Liver (tissue), 9 donors: ENCODE data around the gene DIDO1. TPM values are rescaled to one million over a fixed set of nuclear protein-coding genes. Genes with fewer than 3 reads are reported as not detected.

Experiments used
- DNase-seq: peaks from one replicate; pipeline ENCODE4 v3.0.0-alpha.2; 2017; ENCODE audit warnings: low spot score
- H3K27ac ChIP-seq, 2 donors: one replicate each; pipeline ENCODE4 v1.7.0; 2013; ENCODE audit warnings: inconsistent platforms in 2 of 2, low read length in 2 of 2, control low read depth in 1 of 2, low read depth in 1 of 2, mild to moderate bottlenecking in 1 of 2
- H3K27me3 ChIP-seq, 4 donors: one replicate each; pipeline versions ENCODE4 v1.6.1 to v1.7.0; 2013; ENCODE audit warnings: low read length in 3 of 4, inconsistent platforms in 1 of 4, mild to moderate bottlenecking in 1 of 4, moderate library complexity in 1 of 4; ENCODE audit not compliant: control insufficient read depth in 4 of 4, insufficient read depth in 4 of 4
- H3K36me3 ChIP-seq, 4 donors: one replicate each; pipeline versions ENCODE4 v1.6.1 to v1.7.0; 2013; ENCODE audit warnings: low read length in 3 of 4, mild to moderate bottlenecking in 3 of 4, low read depth in 1 of 4, moderate library complexity in 1 of 4; ENCODE audit not compliant: control insufficient read depth in 4 of 4, insufficient read depth in 3 of 4
- H3K4me1 ChIP-seq, 4 donors: one replicate each; pipeline versions ENCODE4 v1.6.1 to v1.7.0; 2013; ENCODE audit warnings: low read length in 3 of 4, mild to moderate bottlenecking in 3 of 4, moderate library complexity in 1 of 4; ENCODE audit not compliant: control insufficient read depth in 4 of 4, insufficient read depth in 4 of 4
- H3K4me3 ChIP-seq, 3 donors: one replicate each; pipeline versions ENCODE4 v1.6.1 to v1.7.0; 2013; ENCODE audit warnings: low read length in 3 of 3, control low read depth in 1 of 3, low read depth in 1 of 3, mild to moderate bottlenecking in 1 of 3
- H3K9ac ChIP-seq, 2 donors: one replicate each; pipeline ENCODE4 v1.7.0; 2013; ENCODE audit warnings: low read length in 2 of 2, mild to moderate bottlenecking in 2 of 2, moderate library complexity in 2 of 2, control low read depth in 1 of 2, low read depth in 1 of 2
- H3K9me3 ChIP-seq, 4 donors: one replicate each; pipeline versions ENCODE4 v1.6.1 to v1.7.0; 2013; ENCODE audit warnings: low read length in 3 of 4; ENCODE audit not compliant: control insufficient read depth in 4 of 4
- EGR1 ChIP-seq, 2 donors: IDR thresholded peaks; 2 replicates each; pipeline ENCODE4 v1.6.1; 2016 to 2018; ENCODE audit warnings: antibody characterized with exemption in 2 of 2, low read depth in 2 of 2
- FOXA1 ChIP-seq: IDR thresholded peaks from 2 replicates; pipeline ENCODE4 v1.6.1; 2016; ENCODE audit warnings: antibody characterized with exemption
- FOXA2 ChIP-seq: IDR thresholded peaks from 2 replicates; pipeline ENCODE4 v1.6.1; 2016; ENCODE audit warnings: antibody characterized with exemption
- GABPA ChIP-seq, 2 donors: IDR thresholded peaks in 1 of 2; conservative IDR thresholded peaks in 1 of 2; 2 replicates each; pipeline ENCODE4 v1.6.1; 2016; ENCODE audit warnings: antibody characterized with exemption in 2 of 2, mild to moderate bottlenecking in 1 of 2, moderate library complexity in 1 of 2
- HNF4A ChIP-seq, 2 donors: conservative IDR thresholded peaks; 2 replicates each; pipeline ENCODE4 v1.6.1; 2016; ENCODE audit warnings: antibody characterized with exemption in 2 of 2, mild to moderate bottlenecking in 2 of 2
- HNF4G ChIP-seq: IDR thresholded peaks from 2 replicates; pipeline ENCODE4 v1.6.1; 2016; ENCODE audit warnings: antibody characterized with exemption
- JUND ChIP-seq, 2 donors: IDR thresholded peaks; 2 replicates each; pipeline ENCODE4 v1.6.1; 2016; ENCODE audit warnings: antibody characterized with exemption in 2 of 2
- NR2F2 ChIP-seq: IDR thresholded peaks from 2 replicates; pipeline ENCODE4 v1.6.1; 2016; ENCODE audit warnings: antibody characterized with exemption
- RAD21 ChIP-seq, 2 donors: IDR thresholded peaks; 2 replicates each; pipeline ENCODE4 v1.6.1; 2016; ENCODE audit warnings: antibody characterized with exemption in 2 of 2, mild to moderate bottlenecking in 2 of 2
- RXRA ChIP-seq, 2 donors: IDR thresholded peaks; 2 replicates each; pipeline ENCODE4 v1.6.1; 2017 to 2018; ENCODE audit warnings: antibody characterized with exemption in 2 of 2, mild to moderate bottlenecking in 1 of 2
- SP1 ChIP-seq: IDR thresholded peaks from 2 replicates; pipeline ENCODE4 v1.6.1; 2018; ENCODE audit warnings: antibody characterized with exemption, mild to moderate bottlenecking
- TAF1 ChIP-seq: conservative IDR thresholded peaks from 2 replicates; pipeline ENCODE4 v1.6.1; 2016; ENCODE audit warnings: antibody characterized with exemption, mild to moderate bottlenecking
- YY1 ChIP-seq: IDR thresholded peaks from 2 replicates; pipeline ENCODE4 v1.6.1; 2016; ENCODE audit warnings: antibody characterized with exemption, mild to moderate bottlenecking
- WGBS: extraction: QIAGEN DNeasy Blood & Tissue Kit; methylation state at CpG from one replicate; pipeline ENCODE4 v1.1.7; 2013; 5-methylcytosine and 5-hydroxymethylcytosine counted together
- polyA plus RNA-seq, 2 donors: library from polyadenylated mRNA; stranded (reverse) in 1 of 2; unstranded in 1 of 2; fragments of 200-250 nt in 1 of 2; fragments of >200 nt in 1 of 2; fragmentation: Nextera tagmentation in 1 of 2; extraction: Ambion mirVana in 1 of 2; gene quantifications; one replicate each; pipeline versions ENCODE4 v1.2.1 to v1.2.3, GENCODE V29; 2013 to 2015
- total RNA-seq, 2 donors: library from RNA; depleted of rRNA; stranded (reverse); fragments of >200 nt; gene quantifications; one replicate each; pipeline ENCODE4 v1.2.3, GENCODE V29; 2014
- TF ChIP-seq, protein P1 (sequence below): IDR thresholded peaks from 2 replicates; pipeline ENCODE4 v1.6.1; 2016; ENCODE audit warnings: antibody characterized with exemption, mild to moderate bottlenecking
- TF ChIP-seq, protein P2 (sequence below): IDR thresholded peaks from 2 replicates; pipeline ENCODE4 v1.6.1; 2016; ENCODE audit warnings: antibody characterized with exemption
- TF ChIP-seq, protein P3 (sequence below): fragments of 150-350 bp; IDR thresholded peaks from 2 replicates; pipeline ENCODE4 v1.5.1; 2017; ENCODE audit warnings: improper control_type of control experiment, low read depth, low read length; ENCODE audit not compliant: missing input control
- TF ChIP-seq, protein P4 (sequence below): IDR thresholded peaks from 2 replicates; pipeline ENCODE4 v1.6.1; 2016; ENCODE audit warnings: antibody characterized with exemption
- TF ChIP-seq, protein P5 (sequence below): IDR thresholded peaks from 2 replicates; pipeline ENCODE4 v1.6.1; 2016; ENCODE audit warnings: antibody characterized with exemption
- donor health status: healthy.
- donor health status: healthy.
- donor health status: healthy.
- donor health status: healthy.
- donor health status: healthy.

Gene DIDO1
- total and polyA plus RNA-seq, 4 donors, result 10.1 to 43.1 (median 17.4) TPM

DNA sequence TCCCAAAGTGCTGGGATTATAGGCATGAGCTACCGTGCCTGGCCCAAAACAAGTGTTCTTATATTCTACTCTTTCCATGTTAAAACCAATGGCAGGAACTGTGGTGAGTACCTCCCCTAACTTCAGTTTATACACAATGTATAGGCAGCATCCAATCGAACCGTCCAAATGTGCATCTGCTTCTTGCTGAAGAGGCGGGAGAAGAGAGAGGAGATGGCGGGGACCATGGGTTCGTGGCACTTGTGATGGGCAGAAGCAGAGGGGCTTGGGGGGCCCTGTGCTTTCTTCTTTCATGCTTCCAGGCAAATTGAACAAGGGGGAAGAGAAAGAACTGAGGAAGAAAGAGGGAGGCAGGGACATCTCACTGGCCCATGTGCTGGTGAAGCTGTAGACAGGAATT lies 53.4 kb downstream of the DIDO1 start:
- TF ChIP-seq YY1 (no peak), FOXA2 (no peak), HNF4G (no peak), RAD21 (IDR thresholded peaks at IDR 0.05) (no peak)
- TF ChIP-seq, protein P1, sequence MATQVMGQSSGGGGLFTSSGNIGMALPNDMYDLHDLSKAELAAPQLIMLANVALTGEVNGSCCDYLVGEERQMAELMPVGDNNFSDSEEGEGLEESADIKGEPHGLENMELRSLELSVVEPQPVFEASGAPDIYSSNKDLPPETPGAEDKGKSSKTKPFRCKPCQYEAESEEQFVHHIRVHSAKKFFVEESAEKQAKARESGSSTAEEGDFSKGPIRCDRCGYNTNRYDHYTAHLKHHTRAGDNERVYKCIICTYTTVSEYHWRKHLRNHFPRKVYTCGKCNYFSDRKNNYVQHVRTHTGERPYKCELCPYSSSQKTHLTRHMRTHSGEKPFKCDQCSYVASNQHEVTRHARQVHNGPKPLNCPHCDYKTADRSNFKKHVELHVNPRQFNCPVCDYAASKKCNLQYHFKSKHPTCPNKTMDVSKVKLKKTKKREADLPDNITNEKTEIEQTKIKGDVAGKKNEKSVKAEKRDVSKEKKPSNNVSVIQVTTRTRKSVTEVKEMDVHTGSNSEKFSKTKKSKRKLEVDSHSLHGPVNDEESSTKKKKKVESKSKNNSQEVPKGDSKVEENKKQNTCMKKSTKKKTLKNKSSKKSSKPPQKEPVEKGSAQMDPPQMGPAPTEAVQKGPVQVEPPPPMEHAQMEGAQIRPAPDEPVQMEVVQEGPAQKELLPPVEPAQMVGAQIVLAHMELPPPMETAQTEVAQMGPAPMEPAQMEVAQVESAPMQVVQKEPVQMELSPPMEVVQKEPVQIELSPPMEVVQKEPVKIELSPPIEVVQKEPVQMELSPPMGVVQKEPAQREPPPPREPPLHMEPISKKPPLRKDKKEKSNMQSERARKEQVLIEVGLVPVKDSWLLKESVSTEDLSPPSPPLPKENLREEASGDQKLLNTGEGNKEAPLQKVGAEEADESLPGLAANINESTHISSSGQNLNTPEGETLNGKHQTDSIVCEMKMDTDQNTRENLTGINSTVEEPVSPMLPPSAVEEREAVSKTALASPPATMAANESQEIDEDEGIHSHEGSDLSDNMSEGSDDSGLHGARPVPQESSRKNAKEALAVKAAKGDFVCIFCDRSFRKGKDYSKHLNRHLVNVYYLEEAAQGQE, result no peak
- TF ChIP-seq, protein P2, sequence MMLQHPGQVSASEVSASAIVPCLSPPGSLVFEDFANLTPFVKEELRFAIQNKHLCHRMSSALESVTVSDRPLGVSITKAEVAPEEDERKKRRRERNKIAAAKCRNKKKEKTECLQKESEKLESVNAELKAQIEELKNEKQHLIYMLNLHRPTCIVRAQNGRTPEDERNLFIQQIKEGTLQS, result no peak
- H3K36me3 ChIP-seq, result no peaks in the 10 kb centered on the region
- no peaks in the 10 kb centered on the region for H3K9me3 ChIP-seq
- 88% methylated on average over 6 of the region's 6 CpGs for WGBS
- peaks cover 0 to 9% (median 4%) of the 10 kb centered on the region in 4 donors for H3K4me1 ChIP-seq
- H3K4me3 ChIP-seq, result no peak overlapping the region
- no peak for DNase-seq
- H3K9ac ChIP-seq, result no peak overlapping the region
- H3K27me3 ChIP-seq, result no peaks in the 10 kb centered on the region
- no peak overlapping the region for H3K27ac ChIP-seq

DNA sequence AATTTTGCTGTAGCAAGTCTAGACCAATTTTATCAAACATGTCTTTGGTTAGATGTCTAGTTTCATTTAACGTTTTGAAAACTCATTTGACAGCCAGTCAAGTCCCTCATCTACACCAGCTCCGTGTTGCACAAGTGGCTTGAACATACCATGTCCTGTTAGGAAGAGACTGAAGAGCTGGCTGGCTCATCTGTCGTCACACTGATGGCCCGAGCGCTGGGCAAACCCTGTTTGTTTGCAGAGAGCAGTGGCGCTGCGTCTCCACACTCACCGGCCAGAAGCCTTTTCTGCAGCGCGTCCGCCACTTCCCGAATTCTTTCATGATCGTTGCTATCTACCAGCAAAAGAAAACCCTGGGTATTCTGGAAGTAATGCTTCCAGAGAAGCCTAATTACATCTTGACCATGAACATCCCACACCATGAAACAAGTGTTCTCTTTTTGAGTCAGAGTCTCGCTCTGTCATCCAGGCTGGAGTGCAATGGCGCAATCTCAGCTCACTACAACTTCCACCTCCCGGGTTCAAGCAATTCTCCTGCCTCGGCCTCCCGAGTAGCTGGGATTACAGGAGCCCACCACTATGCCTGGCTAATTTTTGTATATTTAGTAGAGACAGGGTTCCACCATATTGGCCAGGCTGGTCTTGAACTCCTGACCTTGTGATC lies 54.0 kb downstream of the DIDO1 start:
- TF ChIP-seq, protein P2, result no peak
- TF ChIP-seq EGR1 (IDR thresholded peaks at IDR 0.05; ENCODE audit: low read depth in 2 of 2) (no peak), YY1 (peak; percentile 13), FOXA2 (no peak), HNF4G (no peak), RXRA (IDR thresholded peaks at IDR 0.05) (no peak), GABPA (IDR thresholded peaks at IDR 0.05 in 1 of 2, conservative IDR thresholded peaks at IDR 0.05 in 1 of 2) (no peak), NR2F2 (no peak), RAD21 (IDR thresholded peaks at IDR 0.05) (peak; percentile 10 to 42), FOXA1 (no peak), HNF4A (conservative IDR thresholded peaks at IDR 0.05) (peak; percentile 17 to 20), JUND (IDR thresholded peaks at IDR 0.05) (no peak), SP1 (peak; percentile 26), TAF1 (no peak)
- TF ChIP-seq, protein P3, sequence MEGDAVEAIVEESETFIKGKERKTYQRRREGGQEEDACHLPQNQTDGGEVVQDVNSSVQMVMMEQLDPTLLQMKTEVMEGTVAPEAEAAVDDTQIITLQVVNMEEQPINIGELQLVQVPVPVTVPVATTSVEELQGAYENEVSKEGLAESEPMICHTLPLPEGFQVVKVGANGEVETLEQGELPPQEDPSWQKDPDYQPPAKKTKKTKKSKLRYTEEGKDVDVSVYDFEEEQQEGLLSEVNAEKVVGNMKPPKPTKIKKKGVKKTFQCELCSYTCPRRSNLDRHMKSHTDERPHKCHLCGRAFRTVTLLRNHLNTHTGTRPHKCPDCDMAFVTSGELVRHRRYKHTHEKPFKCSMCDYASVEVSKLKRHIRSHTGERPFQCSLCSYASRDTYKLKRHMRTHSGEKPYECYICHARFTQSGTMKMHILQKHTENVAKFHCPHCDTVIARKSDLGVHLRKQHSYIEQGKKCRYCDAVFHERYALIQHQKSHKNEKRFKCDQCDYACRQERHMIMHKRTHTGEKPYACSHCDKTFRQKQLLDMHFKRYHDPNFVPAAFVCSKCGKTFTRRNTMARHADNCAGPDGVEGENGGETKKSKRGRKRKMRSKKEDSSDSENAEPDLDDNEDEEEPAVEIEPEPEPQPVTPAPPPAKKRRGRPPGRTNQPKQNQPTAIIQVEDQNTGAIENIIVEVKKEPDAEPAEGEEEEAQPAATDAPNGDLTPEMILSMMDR, result no peak
- TF ChIP-seq, protein P1, result no peak
- TF ChIP-seq, protein P4, sequence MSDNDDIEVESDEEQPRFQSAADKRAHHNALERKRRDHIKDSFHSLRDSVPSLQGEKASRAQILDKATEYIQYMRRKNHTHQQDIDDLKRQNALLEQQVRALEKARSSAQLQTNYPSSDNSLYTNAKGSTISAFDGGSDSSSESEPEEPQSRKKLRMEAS, result no peak
- TF ChIP-seq, protein P5, sequence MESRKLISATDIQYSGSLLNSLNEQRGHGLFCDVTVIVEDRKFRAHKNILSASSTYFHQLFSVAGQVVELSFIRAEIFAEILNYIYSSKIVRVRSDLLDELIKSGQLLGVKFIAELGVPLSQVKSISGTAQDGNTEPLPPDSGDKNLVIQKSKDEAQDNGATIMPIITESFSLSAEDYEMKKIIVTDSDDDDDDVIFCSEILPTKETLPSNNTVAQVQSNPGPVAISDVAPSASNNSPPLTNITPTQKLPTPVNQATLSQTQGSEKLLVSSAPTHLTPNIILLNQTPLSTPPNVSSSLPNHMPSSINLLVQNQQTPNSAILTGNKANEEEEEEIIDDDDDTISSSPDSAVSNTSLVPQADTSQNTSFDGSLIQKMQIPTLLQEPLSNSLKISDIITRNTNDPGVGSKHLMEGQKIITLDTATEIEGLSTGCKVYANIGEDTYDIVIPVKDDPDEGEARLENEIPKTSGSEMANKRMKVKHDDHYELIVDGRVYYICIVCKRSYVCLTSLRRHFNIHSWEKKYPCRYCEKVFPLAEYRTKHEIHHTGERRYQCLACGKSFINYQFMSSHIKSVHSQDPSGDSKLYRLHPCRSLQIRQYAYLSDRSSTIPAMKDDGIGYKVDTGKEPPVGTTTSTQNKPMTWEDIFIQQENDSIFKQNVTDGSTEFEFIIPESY, result no peak
- DNase-seq, result no peak
- no peak overlapping the region for H3K4me3 ChIP-seq
- H3K9me3 ChIP-seq, result no peaks in the 10 kb centered on the region
- WGBS, result 35% methylated on average over 18 of the region's 18 CpGs
- no peak overlapping the region for H3K9ac ChIP-seq
- H3K36me3 ChIP-seq, result no peaks in the 10 kb centered on the region
- peaks cover 0 to 9% (median 3%) of the 10 kb centered on the region in 4 donors for H3K4me1 ChIP-seq
- H3K27ac ChIP-seq, result no peak overlapping the region
- H3K27me3 ChIP-seq, result no peaks in the 10 kb centered on the region
